H1 (cell line): ENCODE data around the gene SERTAD2. TPM values are rescaled to one million over a fixed set of nuclear protein-coding genes. Genes with fewer than 3 reads are reported as not detected.

Source experiments
- ATF3 ChIP-seq: IDR thresholded peaks from 2 replicates; pipeline ENCODE4 v1.6.1; 2011; ENCODE audit warnings: low read depth, mild to moderate bottlenecking, low read length; ENCODE audit not compliant: insufficient read depth
- CEBPB ChIP-seq: IDR thresholded peaks from 2 replicates; pipeline ENCODE4 v1.6.1; 2012; ENCODE audit warnings: low read depth, low read length
- CHD1 ChIP-seq: IDR thresholded peaks from 2 replicates; pipeline ENCODE4 v1.6.1; 2012; ENCODE audit warnings: low read depth, low read length, improper control_type of control experiment
- FOSL1 ChIP-seq: IDR thresholded peaks from 2 replicates; pipeline ENCODE4 v1.6.1; 2011; ENCODE audit warnings: mild to moderate bottlenecking, low read depth, low read length, moderate library complexity; ENCODE audit not compliant: insufficient read depth
- GABPA ChIP-seq: IDR thresholded peaks from 2 replicates; pipeline ENCODE4 v1.6.1; 2011; ENCODE audit warnings: mild to moderate bottlenecking, low read length, moderate library complexity, borderline replicate concordance; ENCODE audit not compliant: insufficient read depth
- JUND ChIP-seq: IDR thresholded peaks from 2 replicates; pipeline ENCODE4 v1.6.1; 2011; ENCODE audit warnings: mild to moderate bottlenecking, improper control_type of control experiment, low read length
- polyA plus RNA-seq, 7 experiments: library from polyadenylated mRNA; depleted of rRNA in 3 of 7; stranded (reverse) in 5 of 7; unstranded in 2 of 7; fragments of >200 nt in 5 of 7; fragments of 200-250 nt in 2 of 7; gene quantifications; 1 replicate in 5 of 7; 2 replicates in 1 of 7; 4 replicates in 1 of 7; pipeline versions ENCODE4 v1.2.1 to v1.2.3, GENCODE V29; 2011 to 2013; ENCODE audit warnings: missing spikeins in 2 of 7, mixed read lengths in 2 of 7
- total RNA-seq: library from RNA; stranded (reverse); fragmentation: NEBNext Ultra II Directional; extraction: Animal tissue kit (Norgen Biotek cat#: 25700); gene quantifications from 2 replicates; pipeline ENCODE4 v1.2.1, GENCODE V29; 2021

Gene SERTAD2
- total and polyA plus RNA-seq, 2 of the 8 experiments (the other 6 are each of a cell fraction or from before 2014, with no cell fraction given): 2.9 to 4.5 TPM

- TF ChIP-seq CEBPB (no peak), CHD1 (no peak), ATF3 (no peak), JUND (no peak), FOSL1 (no peak), GABPA (no peak)
Measured at GRCh38 chr2:64629875-64630274, 23.8 kb downstream of the SERTAD2 start (continued).
